Coronary artery (tissue), 2 donors: Measurements from ENCODE around the gene KIF2C.
"Not testable (repeated sequence)": the region's sequence is repeated elsewhere in the genome, so short reads cannot be mapped to it uniquely, and the experiment has no call there.

Experiments used
- DNase-seq: peaks from one replicate; pipeline ENCODE4 v3.0.0-alpha.2; 2017; ENCODE audit warnings: low spot score
- H3K27ac ChIP-seq, 2 donors: fragments of 200-600 bp; sonication (generic); one replicate each; pipeline ENCODE4 v1.5.1; 2016 to 2019
- H3K4me3 ChIP-seq: fragments of 200-600 bp; sonication (generic); 2 replicates; pipeline ENCODE4 v1.5.1; 2016; ENCODE audit warnings: mild to moderate bottlenecking, moderate library complexity
- CTCF ChIP-seq: fragments of 200-600 bp; sonication (generic); IDR thresholded peaks from one replicate; pipeline ENCODE4 v1.5.1; 2019; ENCODE audit warnings: antibody characterized with exemption

Gene KIF2C

DNA sequence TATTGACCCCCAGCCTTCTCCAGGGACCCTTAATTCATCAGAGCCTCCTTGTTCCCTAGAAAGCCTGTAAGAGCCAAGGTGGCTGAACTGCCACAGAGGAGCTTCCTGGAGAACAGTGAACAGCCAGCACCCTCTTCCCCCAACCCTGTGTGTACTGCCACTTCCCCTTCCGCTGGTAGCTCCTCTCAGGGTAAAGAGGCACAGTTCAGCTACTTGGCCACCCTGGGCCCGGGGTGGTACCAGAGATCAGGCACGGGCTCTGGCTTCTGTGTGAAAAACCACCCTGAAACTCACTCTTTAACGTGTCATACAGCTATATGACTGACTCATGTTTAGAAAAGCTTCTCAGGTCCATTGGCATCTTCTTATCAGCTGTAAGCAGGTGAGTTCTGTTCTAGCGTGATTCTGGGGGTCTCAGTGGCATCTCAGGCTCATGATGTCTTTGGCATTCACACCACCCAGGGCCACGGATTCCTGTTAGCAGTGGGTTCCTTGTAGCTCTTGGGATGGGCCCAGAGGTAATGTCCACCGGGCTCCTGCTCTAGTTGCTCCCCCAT, 42.8 kb upstream of the KIF2C start:
- Histone ChIP-seq H3K4me3 (no peak overlapping the region), H3K27ac (no peak overlapping the region)
- TF ChIP-seq CTCF = no peak
- no peak for DNase-seq

- no peak for DNase-seq
- no peak for TF ChIP-seq CTCF
Measured at GRCh38 chr1:44698138-44698537, 41.5 kb upstream of the KIF2C start.

GRCh38 chr1:44699375-44699774, 40.3 kb upstream of the KIF2C start:
- H3K27ac ChIP-seq, H3K4me3 ChIP-seq, DNase-seq: not testable (repeated sequence)

More at GRCh38 chr1:44698138-44698537, 41.5 kb upstream of the KIF2C start:
- Histone ChIP-seq H3K27ac (no peak overlapping the region), H3K4me3 (no peak overlapping the region)

DNA sequence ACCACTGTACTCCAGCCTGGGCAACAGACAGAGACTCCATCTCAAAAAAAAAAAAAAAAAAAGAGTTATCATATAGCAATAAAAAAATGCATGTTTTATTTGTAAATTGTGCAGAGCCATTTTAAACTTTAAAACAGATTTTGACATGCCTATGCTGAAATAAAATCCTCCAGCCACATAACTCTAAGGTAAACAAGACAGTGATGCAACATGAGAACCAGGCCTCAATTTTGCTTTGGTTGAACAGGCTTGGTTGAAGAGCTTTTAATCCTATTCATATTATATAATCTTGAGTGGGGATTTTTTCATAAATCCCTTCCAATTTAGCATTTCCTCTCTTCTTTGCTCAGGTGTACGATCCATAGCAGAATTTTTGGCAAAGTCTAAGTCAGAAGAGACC, 39.1 kb upstream of the KIF2C start:
- TF ChIP-seq CTCF = no peak
- DNase-seq = no peak
- H3K4me3 ChIP-seq = no peak overlapping the region
- no peak overlapping the region for H3K27ac ChIP-seq

DNA sequence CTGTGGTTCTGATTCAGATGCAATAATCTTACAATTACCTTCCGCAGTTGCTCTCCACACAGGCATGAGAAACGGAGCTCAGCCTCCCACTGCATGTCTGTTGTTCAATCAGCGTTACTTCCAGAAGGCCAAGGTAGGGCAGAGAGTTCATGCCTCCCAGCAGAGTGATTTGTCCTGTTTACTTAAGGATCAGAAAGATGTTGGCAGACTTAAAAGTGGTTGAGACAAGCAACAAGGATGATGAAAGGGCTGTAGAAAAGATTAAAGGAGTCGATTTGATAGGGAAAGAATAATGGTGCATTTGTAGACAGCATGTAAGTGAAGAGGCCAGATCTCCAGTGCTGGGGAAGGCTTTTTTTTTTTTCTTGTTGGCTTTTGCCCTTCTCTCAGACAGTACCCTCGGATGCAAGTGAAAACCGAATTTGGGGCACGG, 38.5 kb upstream of the KIF2C start:
- no peak for TF ChIP-seq CTCF
- DNase-seq = no peak
- H3K4me3 ChIP-seq = no peak overlapping the region
- H3K27ac ChIP-seq = no peak overlapping the region

DNA sequence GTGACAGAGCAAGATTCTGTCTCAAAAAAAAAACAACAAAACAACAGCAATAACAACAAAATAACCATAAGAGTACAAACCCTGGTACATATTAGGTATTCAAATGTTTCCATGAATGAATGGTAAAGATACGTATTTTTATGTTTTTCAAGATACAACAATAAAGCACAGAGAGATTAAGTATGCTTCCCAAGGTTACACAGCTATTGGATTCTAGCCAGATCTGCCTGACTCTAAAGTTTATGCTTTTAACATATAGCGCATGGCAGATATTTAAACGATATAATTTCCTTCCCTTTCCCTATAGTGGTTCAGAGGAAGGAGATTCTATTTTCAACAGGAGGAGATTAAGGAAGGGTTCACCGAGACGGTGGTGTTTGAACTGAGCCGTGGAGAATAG, 34.2 kb upstream of the KIF2C start:
- no peak for TF ChIP-seq CTCF
- Histone ChIP-seq H3K27ac (no peak overlapping the region), H3K4me3 (no peak overlapping the region)
- no peak for DNase-seq

- no peak overlapping the region for H3K27ac ChIP-seq
- H3K4me3 ChIP-seq = no peak overlapping the region
- no peak for DNase-seq
- no peak for TF ChIP-seq CTCF
Measured at GRCh38 chr1:44705938-44706337, 33.7 kb upstream of the KIF2C start.
